Stimulated activated CD8-positive, alpha-beta memory T cell treated with anti-CD3 and anti-CD28 coated beads, Interleukin-4, amount 100 ng/mL, for 1 hour (primary cell): ENCODE data around the gene FIGLA.
"Not testable (repeated sequence)": the region's sequence is repeated elsewhere in the genome, so short reads cannot be mapped to it uniquely, and the experiment has no call there.

Source experiments
- DNase-seq, 2 donors: peaks; one replicate each; pipeline ENCODE4 v3.0.0-alpha.2; 2020; ENCODE audit warnings: low read depth in 2 of 2, low spot score in 1 of 2

The FIGLA gene

DNA sequence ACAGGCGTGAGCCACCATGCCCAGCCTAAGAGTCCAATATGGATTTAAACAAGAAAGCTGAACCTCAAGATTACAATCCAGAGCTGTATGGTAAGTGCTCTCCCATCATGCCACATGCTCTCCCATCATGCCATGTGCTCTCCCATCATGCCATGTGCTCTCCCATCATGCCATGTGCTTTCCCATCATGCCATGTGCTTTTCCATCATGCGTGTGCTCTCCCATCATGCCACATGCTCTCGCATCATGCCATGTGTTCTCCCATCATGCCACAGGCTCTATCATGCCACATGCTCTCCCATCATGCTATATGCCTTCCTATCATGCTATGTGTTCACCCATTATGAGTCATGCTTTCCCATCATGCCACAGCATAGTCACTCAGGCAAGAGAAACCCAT lies 43.2 kb downstream of the FIGLA start:
- DNase-seq = no peak

DNA sequence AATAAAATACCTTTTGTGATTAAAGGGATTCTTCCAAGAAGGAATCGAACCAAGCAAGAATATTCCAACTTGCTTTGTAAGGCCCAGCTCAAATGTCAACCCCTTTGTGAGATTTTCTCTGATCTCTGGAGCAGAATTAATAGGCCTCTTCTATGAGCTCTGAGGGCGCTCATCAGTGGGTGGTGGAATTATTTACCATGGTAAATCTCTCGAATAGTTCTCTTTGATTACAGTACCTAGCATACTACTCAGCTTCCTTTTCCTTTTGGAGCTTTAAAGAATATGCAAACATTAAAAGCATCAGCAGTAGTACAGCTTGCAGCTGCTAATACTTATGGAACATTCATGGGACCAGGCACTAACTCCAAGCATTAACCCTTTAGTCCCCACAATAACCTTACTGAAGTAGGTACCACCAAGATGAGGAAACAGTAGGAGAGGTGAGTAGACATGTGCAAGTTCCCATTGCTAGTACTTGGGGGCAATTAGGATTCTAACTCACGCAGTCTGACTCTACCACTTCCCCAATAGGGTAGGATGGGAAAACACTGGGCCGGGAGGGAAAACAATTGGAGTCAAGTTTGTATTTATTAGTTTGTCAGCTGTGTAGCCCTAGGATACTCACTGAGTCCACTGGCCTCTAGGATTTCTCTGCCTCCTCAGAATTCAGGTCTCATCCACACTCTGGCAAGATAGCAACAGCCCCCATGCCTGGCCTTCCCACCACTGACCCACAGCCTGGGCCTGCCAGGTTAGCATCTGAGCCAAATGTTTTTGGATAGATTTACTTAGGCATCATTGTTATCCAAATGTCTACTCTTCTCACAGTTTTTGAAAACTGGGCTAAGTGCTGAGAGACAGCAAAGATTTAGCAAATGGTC lies 44.1 kb downstream of the FIGLA start:
- DNase-seq = no peak

DNA sequence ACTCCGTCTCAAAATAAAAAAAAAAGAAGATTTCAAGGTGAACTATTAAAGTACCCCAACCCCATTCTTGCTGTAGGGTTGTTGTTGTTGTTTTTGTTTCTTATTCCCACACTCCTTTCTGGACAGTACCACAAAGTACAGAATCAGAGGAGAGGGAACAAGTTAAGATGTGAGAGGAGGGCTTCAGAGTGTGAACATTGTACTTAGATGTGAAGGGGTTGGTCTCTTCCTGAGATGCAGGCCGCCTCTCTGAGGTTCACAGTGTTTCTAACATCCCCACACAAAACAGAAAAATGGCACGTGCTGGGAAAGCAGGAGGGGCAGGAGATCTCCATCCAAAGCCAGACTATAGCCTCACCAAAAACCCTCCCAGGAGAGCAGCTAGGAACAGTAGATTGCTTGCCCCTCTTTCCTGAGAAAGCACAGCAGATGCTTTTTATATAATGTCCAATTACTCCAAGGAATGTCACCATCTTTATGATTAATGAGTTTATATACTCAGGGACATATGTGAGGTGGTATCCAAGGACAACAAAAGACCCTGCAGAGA lies 45.1 kb downstream of the FIGLA start:
- no peak for DNase-seq

DNA sequence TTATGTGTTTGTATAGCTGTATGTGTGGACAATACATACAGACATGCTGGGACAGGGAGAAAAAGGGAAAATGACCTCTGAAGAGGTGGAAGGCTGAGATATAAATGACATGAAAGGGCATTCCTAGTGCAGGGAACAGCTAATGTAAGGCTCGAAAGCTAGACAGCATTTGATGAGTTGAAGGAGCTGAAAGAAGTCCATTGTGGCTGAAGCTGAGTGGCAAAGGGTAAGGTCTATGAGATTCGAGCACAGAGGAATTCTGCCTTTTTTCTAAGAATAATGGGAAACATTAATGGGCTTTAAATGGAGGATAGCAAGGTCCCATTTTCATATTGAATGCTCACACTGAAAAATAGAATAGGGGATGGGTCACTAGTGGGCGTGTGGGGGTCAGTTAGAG lies 46.0 kb downstream of the FIGLA start:
- no peak for DNase-seq

DNA sequence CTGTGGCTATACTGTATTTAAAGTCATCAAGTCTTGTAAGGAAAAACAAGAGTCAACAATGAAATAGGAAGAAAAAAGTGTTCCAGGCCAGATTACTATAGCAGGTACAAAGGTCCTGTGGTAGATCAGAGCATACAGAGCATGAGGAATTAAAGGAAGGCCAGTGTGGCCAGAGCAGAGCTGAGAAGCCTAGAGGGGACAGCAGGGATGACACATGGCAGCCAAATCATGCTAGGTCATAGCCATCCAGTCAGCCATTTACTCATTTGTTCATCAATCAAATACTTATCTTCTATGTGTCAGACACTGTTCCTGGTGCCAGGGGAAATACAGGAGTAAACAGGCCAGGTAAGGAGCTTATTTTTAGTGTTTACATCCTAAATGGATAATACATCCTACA lies 46.8 kb downstream of the FIGLA start:
- no peak for DNase-seq

DNA sequence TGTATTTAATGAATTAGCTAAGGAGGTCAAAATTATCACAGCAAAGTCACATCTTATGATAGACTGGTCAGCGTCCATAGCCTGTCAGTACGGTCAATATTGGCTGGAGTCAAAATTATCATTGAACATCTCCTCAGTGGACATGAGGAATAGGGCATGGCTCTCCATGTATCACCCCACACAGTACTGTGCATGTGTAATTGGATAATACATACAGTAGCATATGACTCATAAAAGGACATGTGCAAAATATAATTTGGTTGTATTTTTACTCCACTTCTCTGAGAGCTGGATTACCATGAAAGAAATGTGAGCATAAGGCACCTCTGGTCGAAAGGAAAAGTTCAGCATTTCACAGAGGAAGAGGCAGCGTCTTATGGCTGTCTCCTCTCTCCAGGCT lies 47.4 kb downstream of the FIGLA start:
- no peak for DNase-seq

DNA sequence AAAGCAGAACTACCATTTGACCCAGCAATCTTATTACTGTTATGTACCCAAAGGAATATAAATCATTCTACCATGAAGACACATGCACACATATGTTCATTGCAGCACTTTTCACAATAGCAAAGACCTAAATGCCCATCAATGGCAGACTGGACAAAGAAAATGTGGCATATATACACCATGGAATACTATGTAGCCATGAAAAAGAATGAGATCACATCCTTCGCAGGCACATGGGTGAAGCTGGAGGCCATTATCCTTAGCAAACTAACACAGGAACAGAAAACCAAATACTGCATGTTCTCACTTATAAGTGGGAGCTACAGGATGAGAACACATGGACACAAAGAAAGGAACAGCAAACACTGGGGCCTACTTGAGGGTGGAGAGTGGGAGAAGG lies 51.0 kb downstream of the FIGLA start:
- DNase-seq = not testable (repeated sequence)

DNA sequence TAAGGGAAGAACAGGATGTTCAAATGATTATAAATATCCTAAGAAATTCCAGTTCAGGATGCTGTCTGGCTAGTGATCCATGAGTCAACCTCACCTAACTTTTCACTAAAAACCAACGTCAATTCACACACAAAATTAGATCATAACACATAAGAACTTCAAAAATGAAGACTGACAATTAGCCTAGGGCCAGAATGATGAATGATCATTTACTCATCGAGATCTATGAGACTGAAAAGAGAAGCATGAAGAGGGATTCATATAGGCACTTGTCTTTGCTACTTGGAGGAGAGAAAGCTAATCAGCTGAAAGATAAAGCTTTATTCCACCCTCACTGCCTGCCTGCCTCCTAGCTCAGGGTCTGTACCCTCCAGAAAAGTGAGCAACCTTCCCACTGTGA lies 52.3 kb downstream of the FIGLA start:
- no peak for DNase-seq

DNA sequence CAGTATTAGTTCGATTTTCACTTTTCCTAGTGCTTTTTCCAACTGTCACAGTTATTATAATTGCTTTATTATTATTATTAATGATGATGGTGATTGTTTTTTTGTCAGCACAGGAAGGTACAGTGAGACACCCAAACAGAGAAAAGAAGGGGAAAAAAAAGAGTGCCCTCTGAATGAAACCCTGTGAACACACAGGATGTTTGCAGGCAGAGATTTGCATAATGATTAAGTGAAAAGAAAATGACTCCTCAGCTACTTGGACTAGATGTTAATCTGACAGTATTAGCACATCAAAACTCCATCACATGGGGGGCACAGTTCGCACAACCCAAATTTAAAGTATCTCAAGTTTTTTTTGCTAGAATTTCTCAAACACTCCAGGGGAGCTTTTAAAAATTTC lies 55.4 kb downstream of the FIGLA start:
- DNase-seq = no peak

DNA sequence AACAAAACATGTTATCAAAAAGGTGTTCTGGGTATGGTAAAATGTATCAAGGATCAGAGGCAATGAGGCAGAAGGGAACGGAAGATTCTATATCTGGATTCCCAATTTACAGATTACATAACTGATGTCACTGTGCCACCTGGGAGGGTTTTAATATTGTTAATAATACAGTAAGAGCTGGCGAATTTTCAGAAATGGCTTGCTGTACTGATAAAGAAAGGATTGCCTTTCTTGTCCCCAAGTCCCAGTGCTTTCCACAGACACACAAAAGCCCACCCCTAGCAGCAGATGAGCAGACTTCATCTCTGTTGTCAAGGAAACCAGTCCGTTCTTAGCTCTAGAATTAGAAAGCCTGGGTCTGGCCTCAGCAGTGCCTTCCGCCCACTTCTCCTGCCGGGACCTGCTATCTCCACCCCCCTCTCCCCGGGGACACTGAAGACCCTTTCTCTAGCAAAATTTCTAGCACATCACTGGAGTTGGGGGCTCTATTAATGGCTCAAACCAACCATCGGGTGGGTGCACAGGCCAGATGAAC lies 56.7 kb downstream of the FIGLA start:
- no peak for DNase-seq

DNA sequence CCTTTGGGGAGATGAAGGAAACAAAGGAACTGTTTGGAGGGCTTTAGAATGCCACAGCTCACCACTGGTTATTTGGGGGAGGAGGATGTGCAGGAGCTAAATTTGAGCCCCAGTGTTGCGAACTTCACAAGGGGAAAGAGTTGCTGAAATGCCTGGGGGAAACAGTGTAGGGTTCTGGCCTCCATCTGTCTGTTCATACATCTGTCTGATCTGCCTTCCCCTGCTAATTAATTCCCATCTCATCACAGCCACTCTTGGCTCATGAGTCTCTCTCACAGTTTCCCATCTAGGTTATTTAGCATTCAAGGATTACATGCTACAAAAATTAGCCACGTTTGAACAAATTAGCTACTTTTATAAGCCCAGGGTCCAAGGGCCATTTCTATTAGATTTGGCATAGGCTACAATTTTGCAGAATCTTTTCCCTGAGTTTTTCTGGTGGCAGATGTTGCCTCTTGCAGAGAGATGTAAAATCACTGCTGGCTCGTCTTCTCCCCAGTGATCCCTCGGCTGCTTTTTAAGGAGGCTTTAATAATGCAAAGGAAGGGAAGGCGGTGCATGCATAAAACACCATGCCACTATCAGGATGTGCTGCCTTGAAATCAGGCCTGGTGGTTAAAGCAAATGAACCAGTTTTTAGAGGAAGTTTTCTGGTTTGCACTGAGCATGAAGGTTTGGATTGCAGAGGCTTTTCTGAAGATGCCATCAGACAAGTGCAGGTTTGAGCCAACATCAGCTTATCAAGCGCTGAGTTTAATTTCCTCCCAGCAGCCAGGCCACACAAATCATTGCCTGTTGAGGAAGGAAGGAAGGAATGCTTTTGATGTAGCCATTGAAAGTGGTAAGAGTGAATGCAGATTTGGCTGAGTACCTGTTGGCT lies 57.4 kb downstream of the FIGLA start:
- DNase-seq = no peak

DNA sequence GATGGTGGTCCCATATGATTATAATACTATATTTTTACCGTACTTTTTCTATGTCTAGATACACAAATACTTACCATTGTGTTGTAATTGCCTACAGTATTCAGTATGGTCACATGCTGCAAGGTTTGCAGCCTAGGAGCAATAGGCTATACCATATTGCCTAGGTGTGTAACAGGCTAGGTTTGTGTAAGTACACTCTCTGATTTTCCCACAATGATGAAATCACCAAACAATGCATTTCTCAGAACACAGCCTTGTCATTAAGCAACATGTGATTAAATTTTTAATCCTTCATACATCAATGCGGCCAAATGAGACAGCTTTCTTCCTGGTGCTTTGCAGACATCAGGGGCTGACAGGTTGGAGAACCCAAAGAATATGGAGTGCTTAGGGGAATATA lies 59.7 kb downstream of the FIGLA start:
- no peak for DNase-seq

DNA sequence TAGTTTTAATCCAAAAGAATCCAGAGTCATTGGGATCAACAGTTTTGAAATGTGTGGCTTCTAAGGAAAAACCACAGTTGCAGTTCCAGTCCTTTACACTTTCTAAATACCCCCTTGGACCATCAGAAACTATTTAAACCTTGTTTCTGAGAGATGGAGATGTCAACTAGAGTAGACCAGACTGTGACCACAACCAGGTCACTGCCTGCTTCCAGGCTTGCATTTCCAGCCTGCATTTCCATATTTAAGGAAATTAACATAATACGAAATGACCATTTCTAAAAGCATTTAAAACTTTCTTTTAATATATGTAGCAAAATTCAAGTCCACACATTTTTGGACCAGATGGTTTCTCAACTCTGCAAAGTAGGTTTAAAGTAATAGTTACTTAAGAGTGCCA lies 60.8 kb downstream of the FIGLA start:
- no peak for DNase-seq

DNA sequence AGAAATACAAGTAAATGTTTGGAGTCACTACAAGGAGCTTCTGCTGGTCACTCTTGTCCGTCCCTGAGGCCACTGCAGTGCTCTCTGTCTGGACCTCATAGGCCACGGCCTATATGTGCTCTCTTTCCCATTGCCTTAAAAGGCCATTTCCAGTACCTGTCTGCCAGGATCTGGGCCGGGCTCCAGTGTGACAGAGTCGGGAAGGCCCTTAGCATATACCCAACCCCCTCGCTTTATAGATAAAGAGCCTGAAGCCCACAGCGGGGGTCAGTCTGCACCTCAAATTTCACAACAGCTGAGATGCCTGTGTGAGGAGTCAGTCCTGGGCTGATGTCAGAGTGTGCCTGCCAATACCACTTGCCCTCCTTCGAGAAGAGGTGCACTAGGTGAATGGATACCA lies 62.3 kb downstream of the FIGLA start:
- no peak for DNase-seq
